Smooth muscle cell (in vitro differentiated cells): ENCODE measurements around the gene ARHGAP12. TPM values are rescaled to one million over a fixed set of nuclear protein-coding genes. Genes with fewer than 3 reads are reported as not detected.

Source experiments
- DNase-seq: peaks from one replicate; lab custom pipeline; 2025; ENCODE audit not compliant: unreplicated experiment; lab: John Stamatoyannopoulos, UW
- H2AFZ ChIP-seq: fragments of 200-600 bp; sonication (generic); 2 replicates; pipeline ENCODE4 v1.6.0; 2016; ENCODE audit warnings: antibody characterized with exemption, low read depth, mild to moderate bottlenecking
- H3F3A ChIP-seq: fragments of 200-600 bp; sonication (generic); 2 replicates; pipeline ENCODE4 v1.6.0; 2017; ENCODE audit warnings: antibody characterized with exemption, low read depth
- H3K27ac ChIP-seq: fragments of 200-600 bp; sonication (generic); 2 replicates; pipeline ENCODE4 v1.5.1; 2016; ENCODE audit warnings: low read depth, mild to moderate bottlenecking
- H3K27me3 ChIP-seq: fragments of 200-600 bp; sonication (generic); 2 replicates; pipeline ENCODE4 v1.6.1; 2016; ENCODE audit warnings: low read depth, mild to moderate bottlenecking
- H3K36me3 ChIP-seq: fragments of 200-600 bp; sonication (generic); 2 replicates; pipeline ENCODE4 v1.5.1; 2016; ENCODE audit warnings: low read depth
- H3K4me1 ChIP-seq: fragments of 200-600 bp; sonication (generic); 2 replicates; pipeline ENCODE4 v1.5.1; 2016; ENCODE audit warnings: low read depth
- H3K4me2 ChIP-seq: fragments of 200-600 bp; sonication (generic); 2 replicates; pipeline ENCODE4 v1.6.0; 2016; ENCODE audit warnings: mild to moderate bottlenecking
- H3K4me3 ChIP-seq: fragments of 200-600 bp; sonication (generic); 2 replicates; pipeline ENCODE4 v1.5.1; 2016; ENCODE audit warnings: mild to moderate bottlenecking
- H3K79me2 ChIP-seq: fragments of 200-600 bp; sonication (generic); 2 replicates; pipeline ENCODE4 v1.6.0; 2016; ENCODE audit warnings: low read depth, mild to moderate bottlenecking
- H3K9ac ChIP-seq: fragments of 200-600 bp; sonication (generic); 2 replicates; pipeline ENCODE4 v1.6.0; 2016; ENCODE audit warnings: low read depth
- H3K9me3 ChIP-seq: fragments of 200-600 bp; sonication (generic); replicated peaks from 2 replicates; pipeline ENCODE4 v1.5.1; 2016; ENCODE audit warnings: low read depth
- H4K20me1 ChIP-seq: fragments of 200-600 bp; sonication (generic); 2 replicates; pipeline ENCODE4 v1.6.0; 2016; ENCODE audit warnings: low read depth
- WGBS: methylation state at CpG from one replicate; pipeline ENCODE4 v1.1.7; 2016; ENCODE audit warnings: low lambda C conversion rate; 5-methylcytosine and 5-hydroxymethylcytosine counted together
- polyA plus RNA-seq: library from polyadenylated mRNA; unstranded; fragments of >200 nt; fragmentation: Nextera tagmentation; extraction: Ambion mirVana; gene quantifications from 2 replicates; pipeline ENCODE4 v1.2.1, GENCODE V29; 2016
- total RNA-seq: library from RNA; depleted of rRNA; stranded (reverse); fragments of >200 nt; gene quantifications from 2 replicates; pipeline ENCODE4 v1.2.3, GENCODE V29; 2014
- TF ChIP-seq, protein P1 (sequence below): fragments of 200-600 bp; sonication (generic); IDR thresholded peaks from 2 replicates; pipeline ENCODE4 v1.5.1; 2017; ENCODE audit warnings: borderline replicate concordance, mild to moderate bottlenecking, antibody characterized with exemption; ENCODE audit not compliant: insufficient read depth, poor library complexity, severe bottlenecking

ARHGAP12 gene
- total and polyA plus RNA-seq, 2 experiments from 2014 or later: 14.5 to 46.2 TPM

GRCh38 chr10:31963589-31963980 is 35.0 kb upstream of the ARHGAP12 start:
- no peaks in the 10 kb centered on the region for H3K36me3 ChIP-seq
- WGBS: 36% methylated on average over 1 of the region's 1 CpG
- no peaks in the 10 kb centered on the region for H3K9me3 ChIP-seq
- no peak for DNase-seq
- no peaks in the 10 kb centered on the region for H3K27me3 ChIP-seq
- H2AFZ ChIP-seq: no peak overlapping the region
- TF ChIP-seq, protein P1, sequence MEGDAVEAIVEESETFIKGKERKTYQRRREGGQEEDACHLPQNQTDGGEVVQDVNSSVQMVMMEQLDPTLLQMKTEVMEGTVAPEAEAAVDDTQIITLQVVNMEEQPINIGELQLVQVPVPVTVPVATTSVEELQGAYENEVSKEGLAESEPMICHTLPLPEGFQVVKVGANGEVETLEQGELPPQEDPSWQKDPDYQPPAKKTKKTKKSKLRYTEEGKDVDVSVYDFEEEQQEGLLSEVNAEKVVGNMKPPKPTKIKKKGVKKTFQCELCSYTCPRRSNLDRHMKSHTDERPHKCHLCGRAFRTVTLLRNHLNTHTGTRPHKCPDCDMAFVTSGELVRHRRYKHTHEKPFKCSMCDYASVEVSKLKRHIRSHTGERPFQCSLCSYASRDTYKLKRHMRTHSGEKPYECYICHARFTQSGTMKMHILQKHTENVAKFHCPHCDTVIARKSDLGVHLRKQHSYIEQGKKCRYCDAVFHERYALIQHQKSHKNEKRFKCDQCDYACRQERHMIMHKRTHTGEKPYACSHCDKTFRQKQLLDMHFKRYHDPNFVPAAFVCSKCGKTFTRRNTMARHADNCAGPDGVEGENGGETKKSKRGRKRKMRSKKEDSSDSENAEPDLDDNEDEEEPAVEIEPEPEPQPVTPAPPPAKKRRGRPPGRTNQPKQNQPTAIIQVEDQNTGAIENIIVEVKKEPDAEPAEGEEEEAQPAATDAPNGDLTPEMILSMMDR: no peak
- peak overlapping the region; percentile 78 for H3K4me2 ChIP-seq
- H3K27ac ChIP-seq: peak overlapping the region; percentile 64
- H3F3A ChIP-seq: peaks cover 11% of the 10 kb centered on the region
- no peaks in the 10 kb centered on the region for H3K79me2 ChIP-seq
- H3K4me3 ChIP-seq: no peak overlapping the region
- no peaks in the 10 kb centered on the region for H4K20me1 ChIP-seq
- no peak overlapping the region for H3K9ac ChIP-seq
- H3K4me1 ChIP-seq: peaks cover 4% of the 10 kb centered on the region

DNA sequence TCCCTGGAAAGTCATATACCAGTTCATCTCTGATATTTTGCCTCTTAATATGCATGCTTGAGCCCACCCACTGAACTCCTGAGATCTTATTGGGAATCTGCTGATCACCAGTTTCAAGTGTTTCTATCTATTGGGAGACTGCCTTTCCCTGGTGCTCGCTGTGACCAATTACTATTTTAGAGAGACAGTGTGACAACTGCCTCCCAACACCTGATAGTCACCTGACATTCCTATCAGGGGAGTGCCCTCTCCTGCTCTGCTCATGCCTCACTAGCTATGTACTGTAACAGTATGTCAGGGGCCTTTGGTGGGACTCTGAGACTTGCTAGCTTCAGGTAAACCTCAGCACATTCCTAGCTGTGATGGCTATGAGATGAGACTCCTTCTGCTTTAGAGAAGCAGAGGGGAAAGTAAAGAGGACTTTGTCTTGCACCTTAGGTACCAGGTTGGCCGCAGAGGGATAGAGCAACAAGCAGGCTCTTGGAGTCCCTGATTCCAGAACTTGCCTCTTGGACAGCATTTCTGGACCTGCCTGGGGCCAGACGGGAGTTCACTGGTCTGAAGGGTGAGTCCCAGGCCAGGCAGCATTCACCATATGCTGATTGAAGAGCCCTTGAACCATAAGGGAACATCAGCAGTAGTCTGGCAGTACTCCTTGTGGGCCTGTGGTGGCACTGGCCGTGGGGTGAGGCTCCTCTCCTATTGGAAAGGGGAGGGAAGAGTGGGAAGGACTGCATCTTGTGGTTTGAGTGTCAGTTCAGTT is 34.4 kb upstream of the ARHGAP12 start:
- H2AFZ ChIP-seq: no peak overlapping the region
- H3K4me2 ChIP-seq: peak overlapping the region; percentile 78
- TF ChIP-seq, protein P1: no peak

DNA sequence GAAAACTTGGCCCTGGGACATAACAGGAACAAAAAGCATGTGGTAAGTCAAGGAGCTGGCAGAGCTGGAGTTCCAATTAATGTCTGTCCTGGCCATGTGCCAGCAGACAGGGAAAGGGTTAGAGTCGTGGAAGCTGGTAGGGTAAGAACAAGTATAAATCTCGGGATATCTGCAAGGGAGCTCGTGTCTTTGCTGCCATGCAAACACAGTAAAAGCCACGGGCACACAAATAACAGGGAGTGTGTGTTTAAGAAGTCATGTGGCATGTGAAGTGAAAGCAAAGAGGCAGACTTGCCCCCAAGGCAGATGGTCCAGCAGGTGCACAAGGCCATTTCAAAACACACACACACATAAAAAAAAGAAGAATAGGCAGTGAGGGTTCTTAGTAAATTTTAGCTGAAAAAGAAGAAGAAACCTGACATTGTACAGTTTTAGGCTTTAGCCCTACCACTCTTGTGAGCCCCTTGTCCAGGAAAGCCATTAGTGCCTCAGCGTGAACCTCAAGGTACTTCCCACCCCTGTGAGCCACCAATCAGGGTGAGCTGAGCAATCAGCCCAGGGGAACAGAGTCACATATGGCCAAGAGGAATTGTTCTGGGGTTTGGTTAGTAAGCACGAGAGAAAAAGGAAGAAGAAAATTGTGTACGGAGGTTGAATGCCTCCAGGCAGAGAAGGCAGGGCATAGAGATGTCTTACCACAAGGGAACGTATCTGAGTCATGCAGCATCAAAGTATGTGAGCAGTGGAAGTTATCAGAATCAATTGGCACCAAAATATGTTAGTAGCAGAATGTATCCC is 32.8 kb upstream of the ARHGAP12 start:
- peaks cover 11% of the 10 kb centered on the region for H3F3A ChIP-seq
- H2AFZ ChIP-seq: no peak overlapping the region
- H3K79me2 ChIP-seq: no peaks in the 10 kb centered on the region
- TF ChIP-seq, protein P1: no peak
- no peak for DNase-seq
- WGBS: 65% methylated on average over 8 of the region's 8 CpGs
- no peaks in the 10 kb centered on the region for H3K27me3 ChIP-seq
- no peak overlapping the region for H3K9ac ChIP-seq
- peaks cover 4% of the 10 kb centered on the region for H3K4me1 ChIP-seq
- H3K27ac ChIP-seq: peak overlapping the region; percentile 52
- no peaks in the 10 kb centered on the region for H3K9me3 ChIP-seq
- H4K20me1 ChIP-seq: no peaks in the 10 kb centered on the region
- no peak overlapping the region for H3K4me3 ChIP-seq
- no peak overlapping the region for H3K4me2 ChIP-seq
- H3K36me3 ChIP-seq: no peaks in the 10 kb centered on the region

More for the DNA sequence above, 34.4 kb upstream of the ARHGAP12 start:
- Histone ChIP-seq H3K27ac (peak overlapping the region; percentile 64), H3K4me3 (no peak overlapping the region), H4K20me1 (no peaks in the 10 kb centered on the region), H3K9me3 (no peaks in the 10 kb centered on the region), H3K9ac (no peak overlapping the region), H3K36me3 (no peaks in the 10 kb centered on the region), H3K4me1 (peaks cover 4% of the 10 kb centered on the region), H3K27me3 (no peaks in the 10 kb centered on the region), H3F3A (peaks cover 11% of the 10 kb centered on the region), H3K79me2 (no peaks in the 10 kb centered on the region)
- WGBS: 86% methylated on average over 4 of the region's 4 CpGs
- no peak for DNase-seq
